ENCODE measurements around the gene ITSN1.

The ITSN1 gene

GRCh38 chr21:33733601-33734000 is 91.3 kb downstream of the ITSN1 start:
- no peak for DNase-seq

- DNase-seq = no peak
Measured at GRCh38 chr21:33734291-33734690, 92.0 kb downstream of the ITSN1 start.

DNA sequence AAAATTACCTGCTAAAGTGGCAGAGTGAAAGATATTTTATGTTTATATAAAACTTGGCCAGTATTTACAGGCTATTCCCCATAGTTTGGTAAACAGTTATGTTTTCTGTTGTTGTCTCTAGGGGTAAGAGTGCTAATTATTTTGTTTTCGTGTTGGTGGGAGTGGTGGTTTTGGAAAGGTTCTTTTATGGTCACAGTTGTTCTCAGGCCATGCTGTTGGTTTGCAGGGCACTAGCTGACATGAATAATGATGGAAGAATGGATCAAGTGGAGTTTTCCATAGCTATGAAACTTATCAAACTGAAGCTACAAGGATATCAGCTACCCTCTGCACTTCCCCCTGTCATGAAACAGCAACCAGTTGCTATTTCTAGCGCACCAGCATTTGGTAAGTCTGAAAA is 92.5 kb downstream of the ITSN1 start:
- no peak for DNase-seq

DNA sequence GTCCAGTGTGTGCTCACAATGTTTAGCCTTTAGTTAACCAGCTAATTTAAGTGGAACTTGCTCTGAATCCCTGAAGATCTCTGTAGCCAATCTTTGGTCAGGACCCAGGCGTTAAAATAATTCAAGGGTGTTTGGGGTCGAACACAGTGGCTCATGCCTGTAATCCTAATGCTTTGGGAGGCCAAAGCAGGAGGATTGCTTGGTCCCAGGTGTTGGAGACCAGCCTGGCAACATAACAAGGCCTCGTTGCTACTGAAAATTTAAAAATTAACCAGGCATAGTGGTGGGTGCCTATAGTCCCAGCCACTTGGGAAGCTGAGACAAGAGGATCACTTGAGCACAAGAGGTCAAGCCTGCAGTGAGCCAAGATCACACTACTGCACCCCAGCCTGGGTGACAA is 94.3 kb downstream of the ITSN1 start:
- DNase-seq = no peak

- no peak for DNase-seq
Measured at GRCh38 chr21:33739701-33740100, 97.4 kb downstream of the ITSN1 start.

DNA sequence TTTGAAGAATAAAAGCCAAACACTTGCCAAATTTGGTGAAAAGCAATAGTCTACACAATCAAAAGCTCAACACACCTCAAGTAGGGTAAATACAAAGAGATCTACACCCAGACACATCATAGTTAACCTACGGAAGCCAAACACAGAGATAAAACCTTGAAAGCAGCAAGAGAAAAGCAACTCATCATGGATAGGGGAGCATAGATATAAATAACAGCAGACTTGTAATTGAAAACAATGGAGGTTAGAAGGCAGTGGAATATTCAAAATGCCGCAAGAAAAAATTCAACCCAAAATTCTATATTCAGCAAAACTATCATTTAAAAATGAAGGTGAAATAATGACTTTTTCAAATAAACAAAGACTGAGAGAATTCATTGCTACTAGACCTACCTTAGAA is 105.1 kb downstream of the ITSN1 start:
- DNase-seq = no peak

GRCh38 chr21:33748903-33749302 is 106.6 kb downstream of the ITSN1 start:
- DNase-seq = no peak

GRCh38 chr21:33750017-33750416 is 107.7 kb downstream of the ITSN1 start:
- no peak for DNase-seq

GRCh38 chr21:33751120-33751519 is 108.8 kb downstream of the ITSN1 start:
- DNase-seq = no peak

DNA sequence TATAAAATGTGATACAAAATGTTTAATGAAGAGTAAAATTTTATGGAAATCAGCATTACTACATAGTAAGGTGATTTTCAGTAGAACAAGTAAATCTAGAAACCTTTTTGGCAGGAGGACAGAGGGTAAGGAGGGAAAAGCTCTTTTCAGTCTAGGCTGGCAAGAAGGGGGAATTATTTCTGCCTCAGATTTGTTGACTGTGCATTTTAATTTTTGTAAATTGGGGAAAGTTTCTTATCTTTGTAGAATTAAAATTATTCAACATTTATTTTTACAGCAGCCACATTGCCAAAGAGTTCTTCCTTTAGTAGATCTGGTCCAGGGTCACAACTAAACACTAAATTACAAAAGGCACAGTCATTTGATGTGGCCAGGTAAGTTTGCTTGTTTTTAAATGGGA is 109.2 kb downstream of the ITSN1 start:
- no peak for DNase-seq

DNA sequence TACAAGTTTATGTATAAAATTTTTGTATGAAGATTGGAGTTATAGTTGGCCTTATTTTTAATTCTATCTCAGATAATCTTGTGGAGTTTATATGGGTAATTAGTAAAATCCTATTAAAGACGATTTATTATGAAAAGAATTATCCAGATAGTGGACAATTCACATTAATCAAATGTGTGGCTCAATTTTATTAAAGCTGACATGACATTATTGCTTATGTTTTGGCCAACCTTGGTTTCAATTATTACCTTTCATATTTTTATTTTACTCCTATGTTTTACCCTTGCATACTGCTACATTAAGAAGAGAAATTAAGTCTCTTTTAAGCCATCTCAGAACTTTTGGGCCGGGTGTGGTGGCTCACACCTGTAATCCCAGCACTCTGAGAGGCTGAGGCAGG is 110.0 kb downstream of the ITSN1 start:
- DNase-seq = no peak

DNA sequence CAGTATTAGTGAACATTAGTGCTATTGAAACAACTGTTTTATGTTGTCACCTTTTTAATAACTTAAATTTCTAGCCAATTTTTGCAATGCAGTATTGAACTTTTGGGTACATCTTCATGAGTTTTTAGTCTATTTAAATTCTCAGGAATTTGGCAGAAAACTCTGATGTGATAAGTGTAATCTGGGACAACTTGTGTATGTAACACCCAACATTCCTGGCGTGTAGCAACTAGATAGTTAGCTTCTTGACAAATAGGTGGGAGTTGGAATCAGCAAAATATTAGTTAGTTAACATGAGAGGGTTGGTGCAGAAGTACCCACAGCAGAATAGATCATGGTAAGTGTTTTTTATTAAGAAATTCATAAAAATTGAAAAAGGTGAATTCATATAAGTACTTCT is 111.6 kb downstream of the ITSN1 start:
- no peak for DNase-seq

DNA sequence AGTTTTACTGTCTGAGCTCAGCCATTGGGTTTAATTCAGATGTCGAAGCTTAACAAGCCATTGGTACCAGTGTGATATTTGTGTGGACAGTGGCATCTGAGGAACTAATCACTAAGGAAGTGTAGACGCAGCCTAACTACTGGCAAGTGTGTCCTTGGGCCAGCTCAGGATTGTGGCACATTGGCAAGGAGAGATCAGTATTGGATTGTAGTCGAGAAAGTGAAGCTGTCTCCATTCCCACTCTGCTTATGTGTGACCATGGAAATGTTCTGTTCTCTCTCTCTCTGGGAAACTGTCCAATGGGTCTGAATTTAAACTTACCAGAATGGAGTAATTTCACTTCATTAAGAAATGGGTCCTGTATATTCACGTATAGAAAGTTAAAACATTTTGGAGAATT is 112.2 kb downstream of the ITSN1 start:
- no peak for DNase-seq

DNA sequence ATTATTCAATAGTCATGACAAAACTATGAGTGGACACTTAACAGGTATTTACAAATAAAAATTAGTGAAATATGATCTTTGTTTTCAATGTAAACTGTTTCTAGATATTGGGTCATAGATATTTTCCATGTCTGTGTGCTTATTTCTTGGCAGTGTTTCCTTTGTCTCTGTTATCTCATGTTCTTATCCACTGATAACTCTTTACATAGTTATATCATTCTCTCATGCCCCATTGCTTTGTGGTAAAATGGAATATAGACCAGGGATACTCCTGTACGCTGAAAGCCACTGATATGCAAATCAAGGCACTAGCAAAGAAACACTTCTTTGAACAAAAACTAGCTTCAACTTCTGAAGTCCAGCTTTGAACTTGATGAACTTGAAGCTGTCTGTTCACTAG is 113.1 kb downstream of the ITSN1 start:
- DNase-seq = no peak

GRCh38 chr21:33760641-33761440 is 118.5 kb downstream of the ITSN1 start:
- peak; percentile 24 for DNase-seq

DNA sequence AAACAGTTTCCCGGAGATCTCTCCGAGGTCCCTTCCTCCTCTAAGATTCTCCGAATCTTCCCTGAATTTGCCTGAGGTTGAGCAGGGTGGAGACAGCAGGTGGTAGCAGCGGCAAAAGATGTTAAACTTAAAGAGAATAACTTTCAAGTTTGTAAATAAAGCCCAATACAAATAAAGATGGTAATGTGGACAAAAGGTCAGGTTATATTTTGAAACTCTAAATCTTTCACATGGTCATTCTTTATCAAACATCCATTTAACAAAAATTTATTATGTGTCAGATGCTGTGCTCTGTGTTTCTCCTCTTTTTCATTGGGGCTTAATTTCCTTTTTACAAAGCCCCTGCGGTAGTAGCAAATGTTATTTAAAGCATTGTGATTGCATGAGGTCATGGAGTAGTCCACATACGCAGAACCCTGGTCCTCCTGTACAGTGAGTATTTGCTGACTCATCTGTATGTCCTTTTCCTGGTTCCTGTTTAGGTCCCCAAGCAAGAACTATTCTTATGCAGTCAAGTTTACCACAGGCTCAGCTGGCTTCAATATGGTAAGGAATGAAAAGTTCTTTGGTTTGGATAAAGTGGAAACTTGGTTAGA is 119.2 kb downstream of the ITSN1 start:
- peak; percentile 57 for DNase-seq

DNA sequence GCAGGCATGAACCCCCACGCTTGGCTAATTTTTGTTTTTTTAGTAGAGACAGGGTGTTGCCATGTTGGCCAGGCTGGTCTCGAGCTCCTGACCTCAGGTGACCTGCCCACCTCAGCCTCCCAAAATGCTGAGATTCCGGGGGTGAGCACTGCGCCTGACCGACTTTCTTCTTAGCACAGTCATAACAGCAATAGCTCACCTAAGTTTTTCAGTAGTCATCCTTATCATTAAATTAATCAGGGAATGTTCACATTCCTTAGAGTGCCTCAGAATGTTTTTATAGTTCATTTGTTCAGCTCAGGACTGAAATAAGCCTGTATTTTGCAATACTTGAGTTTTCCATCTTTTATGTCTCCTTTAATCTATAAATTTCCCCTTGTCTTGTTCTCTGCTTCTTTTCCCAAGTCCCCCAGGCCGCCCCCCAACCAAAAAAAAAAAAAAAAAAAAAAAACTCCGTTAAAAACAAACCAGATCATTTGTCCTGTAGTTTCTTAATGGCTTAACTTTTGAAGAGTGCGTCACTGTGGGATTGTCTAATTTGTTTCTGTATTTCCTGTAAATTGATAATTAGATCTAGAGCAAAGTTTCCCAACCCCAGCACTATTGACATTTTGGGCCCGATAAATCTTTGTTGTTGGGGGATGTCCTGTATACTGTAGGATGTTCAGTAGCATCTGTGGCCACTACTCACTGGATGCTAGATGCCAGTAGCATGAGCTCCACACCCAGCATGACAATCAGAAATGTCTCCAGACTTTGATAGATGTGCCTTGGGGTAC is 120.7 kb downstream of the ITSN1 start:
- DNase-seq = no peak

GRCh38 chr21:33763582-33763899 is 121.2 kb downstream of the ITSN1 start:
- no peak for DNase-seq

DNA sequence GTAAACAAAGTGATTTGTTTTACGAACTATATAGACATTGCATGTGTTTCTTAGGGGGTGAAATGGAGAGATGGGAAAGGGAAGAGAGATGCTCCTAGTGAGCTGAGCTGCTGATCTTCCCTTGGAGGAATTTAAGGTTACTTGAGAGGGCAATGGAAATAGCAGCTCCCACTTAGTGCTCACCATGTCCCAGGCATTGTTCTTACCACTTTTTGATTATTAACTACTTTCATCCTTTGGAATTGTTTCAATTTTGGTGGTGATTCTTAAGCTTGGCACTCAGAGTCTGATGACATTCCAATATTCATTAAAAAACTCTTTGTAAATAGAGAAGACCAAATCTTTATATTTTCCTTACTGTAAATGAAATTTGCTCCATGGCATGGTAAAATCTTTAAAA is 124.9 kb downstream of the ITSN1 start:
- DNase-seq = no peak

GRCh38 chr21:33767960-33768359 is 125.7 kb downstream of the ITSN1 start:
- DNase-seq = no peak

- no peak for DNase-seq
Measured at GRCh38 chr21:33769057-33769456, 126.8 kb downstream of the ITSN1 start.

- no peak for DNase-seq
Measured at GRCh38 chr21:33770542-33770941, 128.2 kb downstream of the ITSN1 start.

- DNase-seq = no peak
Measured at GRCh38 chr21:33771976-33772375, 129.7 kb downstream of the ITSN1 start.

- no peak for DNase-seq
Measured at GRCh38 chr21:33774551-33774950, 132.2 kb downstream of the ITSN1 start.
